PC-3 (cell line): ENCODE measurements around the gene COL16A1.

Source experiments
- EZH2 ChIP-seq: fragments of 300-600 bp; sonication (generic); IDR thresholded peaks from one replicate; pipeline ENCODE4 v1.6.1; 2017; ENCODE audit warnings: antibody characterized with exemption, mild to moderate bottlenecking, low read length; ENCODE audit not compliant: unreplicated experiment
- EZH2phosphoT487 ChIP-seq: fragments of 300-600 bp; sonication (generic); IDR thresholded peaks from 2 replicates; pipeline ENCODE4 v1.6.1; 2018; ENCODE audit warnings: mild to moderate bottlenecking, antibody characterized with exemption, low read length, borderline replicate concordance
- TF ChIP-seq, protein P1 (sequence below): fragments of 300-600 bp; sonication (generic); conservative IDR thresholded peaks from 2 replicates; pipeline ENCODE4 v1.5.1; 2017; ENCODE audit warnings: antibody characterized with exemption, low read depth, mild to moderate bottlenecking, low read length

DNA sequence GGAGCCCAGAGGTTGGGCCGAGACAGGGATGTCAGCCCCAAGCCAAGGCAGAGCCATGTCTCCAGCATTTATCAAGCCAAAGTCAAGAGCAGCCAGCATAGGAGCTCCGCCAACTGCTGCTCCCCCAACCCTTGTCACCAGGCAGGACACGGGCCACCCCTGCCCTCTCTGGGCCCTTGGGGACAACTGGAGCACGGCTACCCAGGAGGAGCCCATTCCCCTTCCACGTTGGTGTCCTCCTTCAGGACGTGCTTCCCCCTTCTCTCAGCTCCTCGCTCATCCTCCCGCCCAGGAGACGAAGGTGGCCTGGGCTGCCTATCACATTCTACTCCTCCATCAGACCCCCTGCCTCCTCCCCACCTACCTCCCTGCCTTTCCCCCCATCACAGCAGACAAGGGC, 39.3 kb downstream of the COL16A1 start:
- TF ChIP-seq, protein P1, sequence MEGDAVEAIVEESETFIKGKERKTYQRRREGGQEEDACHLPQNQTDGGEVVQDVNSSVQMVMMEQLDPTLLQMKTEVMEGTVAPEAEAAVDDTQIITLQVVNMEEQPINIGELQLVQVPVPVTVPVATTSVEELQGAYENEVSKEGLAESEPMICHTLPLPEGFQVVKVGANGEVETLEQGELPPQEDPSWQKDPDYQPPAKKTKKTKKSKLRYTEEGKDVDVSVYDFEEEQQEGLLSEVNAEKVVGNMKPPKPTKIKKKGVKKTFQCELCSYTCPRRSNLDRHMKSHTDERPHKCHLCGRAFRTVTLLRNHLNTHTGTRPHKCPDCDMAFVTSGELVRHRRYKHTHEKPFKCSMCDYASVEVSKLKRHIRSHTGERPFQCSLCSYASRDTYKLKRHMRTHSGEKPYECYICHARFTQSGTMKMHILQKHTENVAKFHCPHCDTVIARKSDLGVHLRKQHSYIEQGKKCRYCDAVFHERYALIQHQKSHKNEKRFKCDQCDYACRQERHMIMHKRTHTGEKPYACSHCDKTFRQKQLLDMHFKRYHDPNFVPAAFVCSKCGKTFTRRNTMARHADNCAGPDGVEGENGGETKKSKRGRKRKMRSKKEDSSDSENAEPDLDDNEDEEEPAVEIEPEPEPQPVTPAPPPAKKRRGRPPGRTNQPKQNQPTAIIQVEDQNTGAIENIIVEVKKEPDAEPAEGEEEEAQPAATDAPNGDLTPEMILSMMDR, result no peak
- TF ChIP-seq EZH2 (no peak), EZH2phosphoT487 (no peak)
